HG02763 (cell line): Measurements from ENCODE around the gene LRRC75A.
"Not testable (repeated sequence)": the region's sequence is repeated elsewhere in the genome, so short reads cannot be mapped to it uniquely, and the experiment has no call there.

Source experiments
- ATAC-seq: cut with Tn5 transposase; IDR thresholded peaks from one replicate; pipeline ENCODE4 v1.9.1; 2021; ENCODE audit warnings: mild to moderate bottlenecking, moderate library complexity; ENCODE audit not compliant: unreplicated experiment

The LRRC75A gene

GRCh38 chr17:16455997-16456741, 35.8 kb downstream of the LRRC75A start:
- ATAC-seq = no peak

- no peak for ATAC-seq
These were observed 38.5 kb downstream of the LRRC75A start for GRCh38 chr17:16453493-16453851.

GRCh38 chr17:16452268-16452667, 39.7 kb downstream of the LRRC75A start:
- ATAC-seq = not testable (repeated sequence)

- no peak for ATAC-seq
These were observed 42.0 kb downstream of the LRRC75A start for GRCh38 chr17:16450028-16450427.

- no peak for ATAC-seq
These were observed 42.8 kb downstream of the LRRC75A start for GRCh38 chr17:16449121-16449570.

GRCh38 chr17:16448490-16448889, 43.5 kb downstream of the LRRC75A start:
- no peak for ATAC-seq

GRCh38 chr17:16447676-16448075, 44.3 kb downstream of the LRRC75A start:
- no peak for ATAC-seq

- no peak for ATAC-seq
These were observed 45.5 kb downstream of the LRRC75A start for GRCh38 chr17:16446338-16446983.

GRCh38 chr17:16444258-16444886, 47.6 kb downstream of the LRRC75A start:
- ATAC-seq = no peak

GRCh38 chr17:16443511-16444257, 48.3 kb downstream of the LRRC75A start:
- no peak for ATAC-seq

- no peak for ATAC-seq
These were observed 49.1 kb downstream of the LRRC75A start for GRCh38 chr17:16442594-16443510.

GRCh38 chr17:16442141-16442540, 49.9 kb downstream of the LRRC75A start:
- no peak for ATAC-seq

- ATAC-seq = no peak
These were observed 50.9 kb downstream of the LRRC75A start for GRCh38 chr17:16440901-16441629.

GRCh38 chr17:16440354-16440753, 51.6 kb downstream of the LRRC75A start:
- not testable (repeated sequence) for ATAC-seq

- no peak for ATAC-seq
These were observed 52.1 kb downstream of the LRRC75A start for GRCh38 chr17:16439811-16440351.

GRCh38 chr17:16439303-16439791, 52.6 kb downstream of the LRRC75A start:
- ATAC-seq = no peak

GRCh38 chr17:16438557-16439302, 53.3 kb downstream of the LRRC75A start:
- peak; percentile 79 for ATAC-seq

- ATAC-seq = no peak
These were observed 53.8 kb downstream of the LRRC75A start for GRCh38 chr17:16438173-16438556.
